A673 (cell line): ENCODE measurements around the gene ZNF860. TPM values are rescaled to one million over a fixed set of nuclear protein-coding genes. Genes with fewer than 3 reads are reported as not detected.

ENCODE experiments used
- BruUV-seq: library from RNA; stranded (reverse); fragments of 400-500 nt; replicated peaks from 2 replicates; lab custom pipeline; 2021; lab: Mats Ljungman, UMichigan
- CTCF ChIA-PET: fragments of 300-600 bp; sonication (Branson Sonifier 250); formaldehyde crosslinking; loops from one replicate; lab custom pipeline; 2022; ENCODE audit warnings: antibody characterized with exemption; lab: Charles Lee
- POLR2A ChIA-PET: fragments of 300-600 bp; sonication (Branson Sonifier 250); formaldehyde crosslinking; loops from one replicate; lab custom pipeline; 2022; ENCODE audit warnings: antibody characterized with exemption; ENCODE audit not compliant: low non-redundant PET; lab: Charles Lee
- DNase-seq: peaks from one replicate; pipeline ENCODE4 v3.0.0-alpha.2; 2015; ENCODE audit warnings: low spot score
- H3K27ac ChIP-seq: fragments of 200-600 bp; sonication (generic); 2 replicates; pipeline ENCODE4 v1.5.1; 2016; ENCODE audit warnings: mixed run types, low read depth, mild to moderate bottlenecking, mixed read lengths, antibody characterized with exemption, low read length; ENCODE audit not compliant: poor library complexity, severe bottlenecking
- H3K27me3 ChIP-seq: fragments of 200-600 bp; sonication (generic); replicated peaks from 2 replicates; pipeline ENCODE4 v1.6.1; 2017; ENCODE audit warnings: mixed run types, low read depth, mild to moderate bottlenecking, mixed read lengths, antibody characterized with exemption, low read length; ENCODE audit not compliant: insufficient read depth, poor library complexity
- H3K36me3 ChIP-seq: fragments of 200-600 bp; sonication (generic); 2 replicates; pipeline ENCODE4 v1.6.1; 2016; ENCODE audit warnings: mixed run types, mild to moderate bottlenecking, mixed read lengths, antibody characterized with exemption, low read length; ENCODE audit not compliant: insufficient read depth, poor library complexity, severe bottlenecking
- H3K4me1 ChIP-seq: fragments of 200-600 bp; sonication (generic); 2 replicates; pipeline ENCODE4 v1.6.1; 2017; ENCODE audit warnings: mixed run types, mild to moderate bottlenecking, mixed read lengths, antibody characterized with exemption, low read length; ENCODE audit not compliant: insufficient read depth, poor library complexity, severe bottlenecking
- H3K4me3 ChIP-seq: fragments of 200-600 bp; sonication (generic); 2 replicates; pipeline ENCODE4 v1.5.1; 2016; ENCODE audit warnings: low read depth, mixed run types, mild to moderate bottlenecking, mixed read lengths, low read length; ENCODE audit not compliant: poor library complexity, severe bottlenecking
- H3K9me3 ChIP-seq: fragments of 200-600 bp; sonication (generic); 2 replicates; pipeline ENCODE4 v1.6.1; 2016; ENCODE audit warnings: mixed run types, low read depth, mild to moderate bottlenecking, mixed read lengths, antibody characterized with exemption, low read length; ENCODE audit not compliant: poor library complexity, severe bottlenecking
- CTCF ChIP-seq: fragments of 300-800, 200-600 bp; sonication (generic); conservative IDR thresholded peaks from 2 replicates; pipeline ENCODE4 v1.5.1; 2017; ENCODE audit warnings: low read depth, mild to moderate bottlenecking, antibody characterized with exemption, low read length, moderate library complexity, mixed read lengths
- EZH2 ChIP-seq: fragments of 200-600 bp; sonication (generic); IDR thresholded peaks from 2 replicates; pipeline ENCODE4 v1.6.1; 2017; ENCODE audit warnings: borderline replicate concordance, low read depth, mild to moderate bottlenecking, mixed read lengths, antibody characterized with exemption, low read length; ENCODE audit not compliant: poor library complexity, severe bottlenecking
- intact Hi-C: fragments of 100-400 bp; cut with micrococcal nuclease; formaldehyde crosslinking; loops from one replicate; pipeline ENCODE4 v1.10.0; 2022; ENCODE audit not compliant: unreplicated experiment
- total RNA-seq: library from RNA; stranded (reverse); gene quantifications from 2 replicates; pipeline ENCODE4 v1.2.3, GENCODE V29; 2021

Gene ZNF860
- total RNA-seq, 1 experiment from 2014 or later = not detected

GRCh38 chr3:31980530-31981205 is 882 bp upstream of the ZNF860 start:
- ChIA-PET CTCF (no interaction called here), POLR2A (no interaction called here)
- Histone ChIP-seq H3K9me3 (no peaks in the 10 kb centered on the region), H3K27ac (no peak overlapping the region), H3K4me1 (no peaks in the 10 kb centered on the region), H3K4me3 (peak overlapping the region; percentile 59), H3K36me3 (no peaks in the 10 kb centered on the region), H3K27me3 (peaks cover 23% of the 10 kb centered on the region)
- peak; percentile 27 for DNase-seq
- intact Hi-C loops = no loop called here
- TF ChIP-seq EZH2 (no peak), CTCF (no peak)
- BruUV-seq = no TSS peak

- Histone ChIP-seq H3K4me3 (no peak overlapping the region), H3K36me3 (no peaks in the 10 kb centered on the region), H3K9me3 (no peaks in the 10 kb centered on the region), H3K27me3 (peaks cover 15% of the 10 kb centered on the region), H3K4me1 (no peaks in the 10 kb centered on the region), H3K27ac (no peak overlapping the region)
- ChIA-PET CTCF (no interaction called here), POLR2A (no interaction called here)
- DNase-seq = no peak
- intact Hi-C loops = no loop called here
- TF ChIP-seq EZH2 (no peak), CTCF (no peak)
- no TSS peak for BruUV-seq
Measured at GRCh38 chr3:31984321-31984720, 2.8 kb downstream of the ZNF860 start.

- ChIA-PET CTCF (interaction anchor here (0.6 kb wide), 1 partner anchor 241 kb away, joined by 4 read pairs; no protein-coding TSS in a partner anchor), POLR2A (no interaction called here)
- Histone ChIP-seq H3K27me3 (peaks cover 7% of the 10 kb centered on the region), H3K27ac (no peak overlapping the region), H3K4me3 (no peak overlapping the region), H3K4me1 (no peaks in the 10 kb centered on the region), H3K36me3 (no peaks in the 10 kb centered on the region), H3K9me3 (no peaks in the 10 kb centered on the region)
- TF ChIP-seq EZH2 (no peak), CTCF (no peak)
- intact Hi-C loops = no loop called here
- no peak for DNase-seq
- no TSS peak for BruUV-seq
Measured at GRCh38 chr3:31985831-31986230, 4.3 kb downstream of the ZNF860 start.
